ENCODE results near the gene PRTFDC1. TPM values are rescaled to one million over a fixed set of nuclear protein-coding genes. Genes with fewer than 3 reads are reported as not detected.
A peak's percentile ranks its signal among the peaks of the same experiment; 100 is the strongest.

PRTFDC1 gene
- total RNA-seq, 1 donor from 2014 or later = 9.1 TPM

DNA sequence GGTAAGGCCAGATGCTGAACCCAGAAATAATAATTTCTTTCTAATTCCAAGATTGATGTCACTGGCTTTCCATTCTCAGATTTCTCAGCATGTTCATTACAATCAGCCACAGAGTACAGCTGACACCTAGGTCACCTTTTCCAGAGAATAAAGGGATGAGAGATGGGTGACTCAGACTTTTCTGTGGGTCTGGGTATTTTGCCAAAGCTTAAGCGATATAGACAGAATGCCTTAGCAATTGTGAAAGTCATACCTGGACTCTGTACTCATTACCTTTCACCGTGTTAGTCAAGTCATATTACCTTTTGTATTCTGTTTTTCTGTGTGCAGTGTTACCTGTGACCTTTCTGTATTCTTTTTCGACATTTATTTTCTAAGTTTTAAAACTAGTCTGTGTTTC lies 10.6 kb upstream of the PRTFDC1 start:
- no peaks in the 10 kb centered on the region for H4K20me1 ChIP-seq (ENCODE audit: insufficient read depth, low read length)
- FAIRE-seq = peak; percentile 47
- no peak overlapping the region for H3K9ac ChIP-seq (ENCODE audit: low read length)
- peaks cover 21% of the 10 kb centered on the region for H3K4me1 ChIP-seq (ENCODE audit: insufficient read depth, low read length)
- peak; percentile 80 for DNase-seq (ENCODE audit: low read depth)
- no peaks in the 10 kb centered on the region for H3K9me3 ChIP-seq (ENCODE audit: insufficient read depth, low read depth, low read length)
- no peak overlapping the region for H3K4me3 ChIP-seq (ENCODE audit: insufficient read depth, low read depth, low read length)
- TF ChIP-seq EZH2 (IDR thresholded peaks at IDR 0.05; ENCODE audit: insufficient read depth, low read length) (no peak), CTCF (IDR thresholded peaks at IDR 0.05; ENCODE audit: insufficient read depth, low read depth, low read length) (no peak)
- H3K36me3 ChIP-seq (ENCODE audit: insufficient read depth, low read length) = no peaks in the 10 kb centered on the region
- H3K4me2 ChIP-seq (ENCODE audit: low read length) = peak overlapping the region; percentile 42
- Mint-ChIP-seq H3K9me3 (ENCODE audit: unreplicated experiment) (peaks cover 3% of the 10 kb centered on the region), H3K4me3 (ENCODE audit: unreplicated experiment) (no peak overlapping the region), H3K36me3 (ENCODE audit: low read depth, unreplicated experiment) (no peaks in the 10 kb centered on the region), H3K27ac (ENCODE audit: unreplicated experiment) (no peak overlapping the region), H3K27me3 (ENCODE audit: low read depth, unreplicated experiment) (no peaks in the 10 kb centered on the region), H3K4me1 (ENCODE audit: low read depth, unreplicated experiment) (peaks cover 13% of the 10 kb centered on the region)
- no peaks in the 10 kb centered on the region for H3K27me3 ChIP-seq (ENCODE audit: insufficient read depth, low read length)
- H2AFZ ChIP-seq (ENCODE audit: low read depth, low read length) = no peak overlapping the region
- H3K27ac ChIP-seq (ENCODE audit: low read depth, low read length) = no peak overlapping the region
- H3K79me2 ChIP-seq (ENCODE audit: insufficient read depth, low read length) = no peaks in the 10 kb centered on the region

- H3K36me3 ChIP-seq (ENCODE audit: insufficient read depth, low read length) = no peaks in the 10 kb centered on the region
- DNase-seq (ENCODE audit: low read depth) (no peak), FAIRE-seq (no peak)
- H3K9me3 Mint-ChIP-seq (ENCODE audit: unreplicated experiment) = peaks cover 3% of the 10 kb centered on the region
- H3K27ac ChIP-seq (ENCODE audit: low read depth, low read length) = no peak overlapping the region
- no peaks in the 10 kb centered on the region for H4K20me1 ChIP-seq (ENCODE audit: insufficient read depth, low read length)
- H3K4me3 Mint-ChIP-seq (ENCODE audit: unreplicated experiment) = no peak overlapping the region
- H3K4me1 ChIP-seq (ENCODE audit: insufficient read depth, low read length) = peaks cover 21% of the 10 kb centered on the region
- H3K4me2 ChIP-seq (ENCODE audit: low read length) = no peak overlapping the region
- H2AFZ ChIP-seq (ENCODE audit: low read depth, low read length) = no peak overlapping the region
- H3K9ac ChIP-seq (ENCODE audit: low read length) = no peak overlapping the region
- no peaks in the 10 kb centered on the region for H3K9me3 ChIP-seq (ENCODE audit: insufficient read depth, low read depth, low read length)
- H3K79me2 ChIP-seq (ENCODE audit: insufficient read depth, low read length) = no peaks in the 10 kb centered on the region
- TF ChIP-seq EZH2 (IDR thresholded peaks at IDR 0.05; ENCODE audit: insufficient read depth, low read length) (no peak), CTCF (IDR thresholded peaks at IDR 0.05; ENCODE audit: insufficient read depth, low read depth, low read length) (no peak)
- peaks cover 17% of the 10 kb centered on the region for H3K4me1 Mint-ChIP-seq (ENCODE audit: low read depth, unreplicated experiment)
- no peak overlapping the region for H3K4me3 ChIP-seq (ENCODE audit: insufficient read depth, low read depth, low read length)
- no peaks in the 10 kb centered on the region for H3K36me3 Mint-ChIP-seq (ENCODE audit: low read depth, unreplicated experiment)
- H3K27ac Mint-ChIP-seq (ENCODE audit: unreplicated experiment) = no peak overlapping the region
- H3K27me3 Mint-ChIP-seq (ENCODE audit: low read depth, unreplicated experiment) = no peaks in the 10 kb centered on the region
- H3K27me3 ChIP-seq (ENCODE audit: insufficient read depth, low read length) = no peaks in the 10 kb centered on the region
Measured at GRCh38 chr10:24961582-24961981, 9.2 kb upstream of the PRTFDC1 start.

- Histone ChIP-seq H3K27ac (ENCODE audit: low read depth, low read length) (peak overlapping the region; percentile 81), H3K27me3 (ENCODE audit: insufficient read depth, low read length) (no peaks in the 10 kb centered on the region), H3K9me3 (ENCODE audit: insufficient read depth, low read depth, low read length) (no peaks in the 10 kb centered on the region), H3K4me2 (ENCODE audit: low read length) (peak overlapping the region; percentile 74), H3K9ac (ENCODE audit: low read length) (peak overlapping the region; percentile 67), H3K79me2 (ENCODE audit: insufficient read depth, low read length) (no peaks in the 10 kb centered on the region), H3K4me3 (ENCODE audit: insufficient read depth, low read depth, low read length) (no peak overlapping the region), H3K4me1 (ENCODE audit: insufficient read depth, low read length) (peaks cover 21% of the 10 kb centered on the region), H4K20me1 (ENCODE audit: insufficient read depth, low read length) (no peaks in the 10 kb centered on the region), H2AFZ (ENCODE audit: low read depth, low read length) (peak overlapping the region; percentile 57), H3K36me3 (ENCODE audit: insufficient read depth, low read length) (no peaks in the 10 kb centered on the region)
- TF ChIP-seq CTCF (IDR thresholded peaks at IDR 0.05; ENCODE audit: insufficient read depth, low read depth, low read length) (no peak), EZH2 (IDR thresholded peaks at IDR 0.05; ENCODE audit: insufficient read depth, low read length) (no peak)
- Mint-ChIP-seq H3K4me1 (ENCODE audit: low read depth, unreplicated experiment) (peaks cover 17% of the 10 kb centered on the region), H3K27me3 (ENCODE audit: low read depth, unreplicated experiment) (no peaks in the 10 kb centered on the region), H3K27ac (ENCODE audit: unreplicated experiment) (no peak overlapping the region), H3K4me3 (ENCODE audit: unreplicated experiment) (no peak overlapping the region), H3K36me3 (ENCODE audit: low read depth, unreplicated experiment) (no peaks in the 10 kb centered on the region), H3K9me3 (ENCODE audit: unreplicated experiment) (no peaks in the 10 kb centered on the region)
- DNase-seq (ENCODE audit: low read depth) = no peak
- no peak for FAIRE-seq
Measured at GRCh38 chr10:24959382-24959730, 7.0 kb upstream of the PRTFDC1 start.
